NCI-H345 (cell line): Measurements from ENCODE around the gene ID2.
"Not testable (repeated sequence)": the region's sequence is repeated elsewhere in the genome, so short reads cannot be mapped to it uniquely, and the experiment has no call there.

ENCODE experiments used
- DNase-seq: peaks from one replicate; lab custom pipeline; 2025; lab: John Stamatoyannopoulos, UW

Gene ID2

GRCh38 chr2:8684878-8685696, 3.2 kb downstream of the ID2 start:
- peak; percentile 90 for DNase-seq

- DNase-seq = peak; percentile 81
Measured at GRCh38 chr2:8685697-8686358, 4.0 kb downstream of the ID2 start.

- DNase-seq = no peak
Measured at GRCh38 chr2:8691859-8692437, 10.1 kb downstream of the ID2 start.

GRCh38 chr2:8692783-8693156, 10.9 kb downstream of the ID2 start:
- DNase-seq = no peak

DNA sequence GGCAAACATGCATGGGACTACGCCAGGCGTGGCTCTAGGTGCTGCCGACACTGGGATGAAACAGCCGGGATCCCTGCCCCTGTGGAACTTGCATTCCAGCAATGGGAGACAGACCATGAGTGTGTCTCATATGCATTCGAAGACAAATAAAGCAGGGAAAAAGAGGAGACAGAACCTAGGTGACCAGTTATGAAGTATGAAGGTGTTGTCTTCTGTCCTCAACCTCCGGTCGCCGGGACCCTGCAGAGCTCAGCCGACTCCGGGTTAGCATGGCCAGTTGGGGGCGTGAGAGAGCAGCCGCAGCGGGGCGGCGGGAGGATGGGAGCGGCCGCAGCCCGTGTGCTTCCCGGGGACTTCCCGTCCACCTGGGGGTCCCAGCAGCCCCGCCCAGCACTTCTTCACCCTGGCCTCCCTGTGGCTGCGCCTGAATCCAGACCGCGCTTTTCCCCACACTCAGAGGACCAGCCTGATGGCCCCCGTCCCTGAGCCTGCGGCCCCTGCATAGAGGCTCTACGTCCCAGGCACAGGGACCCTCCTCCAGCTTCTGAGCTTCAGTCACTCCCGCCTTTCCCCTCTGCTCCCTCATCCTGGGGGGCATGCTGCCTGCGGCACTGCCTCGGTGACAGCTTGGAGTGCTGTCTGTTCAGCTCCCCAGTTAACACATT, 11.4 kb downstream of the ID2 start:
- no peak for DNase-seq

- no peak for DNase-seq
Measured at GRCh38 chr2:8694737-8695136, 12.9 kb downstream of the ID2 start.

DNA sequence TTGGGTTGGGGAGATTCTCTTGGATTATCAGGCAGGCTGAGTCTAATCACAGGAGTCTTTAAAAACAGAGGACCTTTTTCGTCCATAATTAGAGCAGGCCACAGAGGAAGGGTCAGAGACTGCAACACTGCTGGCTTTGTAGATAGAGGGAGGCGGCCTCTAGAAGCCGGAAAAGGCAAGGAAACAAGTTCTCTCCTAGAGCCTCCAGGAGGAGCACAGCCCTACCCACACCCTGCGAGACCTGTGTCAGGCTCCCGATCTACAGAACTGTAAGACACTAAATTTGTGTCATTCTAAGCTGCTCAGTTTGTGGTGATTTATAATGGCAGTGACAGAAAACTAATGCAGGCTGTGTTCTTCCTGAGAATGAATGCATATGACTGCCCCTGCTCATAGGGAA, 15.3 kb downstream of the ID2 start:
- no peak for DNase-seq

- DNase-seq = no peak
Measured at GRCh38 chr2:8699839-8700238, 18.0 kb downstream of the ID2 start.

DNA sequence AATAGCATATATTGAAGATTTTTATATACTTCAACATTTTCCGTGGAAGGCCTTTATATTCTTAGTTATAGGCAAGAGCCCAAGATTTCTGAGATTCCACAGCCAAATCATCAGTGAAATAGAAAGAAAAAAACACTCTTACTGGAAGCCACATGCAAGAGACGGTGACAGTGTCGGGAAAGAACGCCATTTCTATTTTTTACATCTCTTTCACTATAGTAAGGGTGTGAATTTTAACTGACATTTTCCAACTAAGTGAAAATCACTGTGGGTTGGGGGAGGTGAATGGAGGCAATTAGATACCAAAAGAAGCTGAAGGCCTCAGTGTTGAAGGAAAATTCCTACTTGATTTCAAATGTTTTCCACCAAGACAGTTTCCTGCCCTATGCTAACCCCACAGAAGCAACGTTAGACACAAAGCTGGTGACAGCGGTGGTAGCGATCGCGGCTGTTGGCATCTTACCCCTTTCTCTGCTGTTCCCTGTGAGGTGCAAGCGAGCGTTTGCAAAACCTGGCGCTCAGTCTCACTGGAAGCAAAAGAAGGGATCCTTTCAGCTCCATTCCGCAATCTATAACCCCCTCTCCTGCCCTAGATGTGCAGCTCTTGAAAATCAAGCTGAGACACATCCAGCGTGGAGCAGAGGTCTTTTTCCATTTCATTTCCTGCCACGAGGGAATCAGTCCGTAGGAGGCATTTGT, 20.0 kb downstream of the ID2 start:
- DNase-seq = no peak

GRCh38 chr2:8704906-8705305, 23.1 kb downstream of the ID2 start:
- DNase-seq = no peak

DNA sequence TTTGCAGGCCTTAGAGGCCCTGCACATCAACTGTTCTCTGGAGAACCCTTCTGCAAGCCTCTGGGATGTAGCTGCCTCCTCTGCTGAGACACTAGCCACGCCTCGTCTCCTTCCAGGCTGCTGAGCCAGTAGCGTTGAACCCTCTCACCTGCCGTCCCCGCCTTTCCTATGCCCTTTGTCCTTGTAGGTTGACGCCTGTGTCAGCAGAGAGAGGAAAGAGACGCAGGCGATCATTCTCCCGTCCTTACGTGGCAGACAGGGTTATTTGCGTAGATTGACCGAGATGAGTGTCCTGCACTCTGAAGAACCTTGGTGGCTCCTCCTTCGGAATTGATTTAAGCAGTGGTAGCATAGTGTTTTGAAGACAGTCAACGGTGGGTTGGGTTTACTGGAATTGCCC, 27.8 kb downstream of the ID2 start:
- DNase-seq = no peak

GRCh38 chr2:8710951-8711350, 29.1 kb downstream of the ID2 start:
- no peak for DNase-seq

GRCh38 chr2:8714283-8714682, 32.4 kb downstream of the ID2 start:
- DNase-seq = no peak

GRCh38 chr2:8714971-8715370, 33.1 kb downstream of the ID2 start:
- DNase-seq = no peak

- DNase-seq = no peak
Measured at GRCh38 chr2:8719528-8719927, 37.7 kb downstream of the ID2 start.

- no peak for DNase-seq
Measured at GRCh38 chr2:8720741-8721140, 38.9 kb downstream of the ID2 start.

DNA sequence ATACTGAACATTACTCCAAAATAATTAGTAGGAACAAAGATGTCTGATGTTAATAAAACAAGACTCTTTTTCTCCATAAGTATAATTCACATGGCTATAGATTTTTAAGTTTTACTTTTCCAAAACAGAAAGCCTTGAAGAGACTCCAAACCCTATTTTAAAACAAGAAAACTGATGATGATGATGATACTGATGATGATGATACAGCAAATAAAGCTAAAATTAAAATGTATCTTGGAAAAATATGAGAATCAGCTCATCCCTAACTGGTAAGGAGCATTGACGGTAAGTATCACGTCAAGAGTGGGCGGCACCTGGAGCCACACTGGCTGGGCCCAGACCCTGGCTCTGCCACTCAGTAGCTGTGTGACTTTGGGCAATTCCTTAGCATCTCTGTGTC, 39.6 kb downstream of the ID2 start:
- DNase-seq = no peak

- no peak for DNase-seq
Measured at GRCh38 chr2:8722986-8723385, 41.1 kb downstream of the ID2 start.

DNA sequence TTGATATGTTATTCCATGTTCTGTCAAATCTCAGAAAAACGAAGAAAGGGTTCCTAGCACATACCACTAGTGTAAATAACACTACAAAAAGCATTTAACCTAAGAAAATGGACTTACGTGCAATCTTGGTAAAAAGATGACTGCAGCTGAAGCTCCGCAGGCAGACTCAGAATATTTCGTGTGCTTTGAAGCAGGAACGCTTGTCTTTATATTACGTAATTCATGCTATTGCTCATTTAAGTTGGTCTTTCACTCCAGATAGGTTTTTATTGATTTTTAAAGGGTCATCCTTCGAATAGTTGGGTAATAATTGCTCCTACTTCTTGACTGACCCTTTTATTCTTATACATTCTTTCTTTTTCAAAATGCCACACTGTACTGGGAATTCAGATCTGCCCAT, 44.0 kb downstream of the ID2 start:
- no peak for DNase-seq

GRCh38 chr2:8728305-8729015, 46.6 kb downstream of the ID2 start:
- no peak for DNase-seq

DNA sequence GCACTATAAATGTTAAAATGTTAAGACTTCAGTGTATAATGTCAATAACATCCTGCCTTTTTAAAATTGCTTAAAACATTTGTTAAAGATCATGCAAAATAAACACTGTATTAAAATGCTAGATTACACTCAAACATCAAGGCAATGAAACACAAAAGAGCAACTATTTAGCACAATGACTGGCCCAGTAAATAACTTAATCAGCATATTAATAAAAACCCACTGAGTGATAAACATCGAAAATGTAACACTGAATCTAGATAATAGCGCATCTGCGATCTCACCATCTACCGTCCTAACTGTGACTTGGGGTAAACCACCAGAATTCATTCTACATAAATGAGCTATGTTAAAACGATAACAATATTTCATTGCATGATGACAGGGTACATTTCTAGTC, 47.2 kb downstream of the ID2 start:
- not testable (repeated sequence) for DNase-seq

DNA sequence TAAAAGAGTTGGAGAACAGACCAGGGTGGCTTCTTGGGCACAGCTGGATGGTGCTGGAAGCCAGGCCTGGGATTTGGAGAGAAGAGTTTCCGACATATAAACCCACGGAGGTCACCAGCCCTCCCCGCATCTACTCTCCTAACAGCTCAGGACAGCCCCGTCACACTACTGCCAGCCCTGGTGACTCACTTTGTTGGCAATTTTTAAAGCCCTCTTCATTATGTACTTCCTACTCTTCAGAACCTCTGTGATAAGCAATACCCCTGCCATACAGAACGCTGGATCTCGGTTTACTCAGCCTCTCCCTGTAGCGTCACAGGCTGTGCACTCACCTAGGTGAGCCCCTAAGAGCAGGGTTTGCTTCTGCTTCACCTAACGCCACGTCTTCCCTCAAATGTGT, 48.1 kb downstream of the ID2 start:
- no peak for DNase-seq
